ENCODE data around the gene AP2A1.
"Not testable (repeated sequence)": the region's sequence is repeated elsewhere in the genome, so short reads cannot be mapped to it uniquely, and the experiment has no call there.

Gene AP2A1

DNA sequence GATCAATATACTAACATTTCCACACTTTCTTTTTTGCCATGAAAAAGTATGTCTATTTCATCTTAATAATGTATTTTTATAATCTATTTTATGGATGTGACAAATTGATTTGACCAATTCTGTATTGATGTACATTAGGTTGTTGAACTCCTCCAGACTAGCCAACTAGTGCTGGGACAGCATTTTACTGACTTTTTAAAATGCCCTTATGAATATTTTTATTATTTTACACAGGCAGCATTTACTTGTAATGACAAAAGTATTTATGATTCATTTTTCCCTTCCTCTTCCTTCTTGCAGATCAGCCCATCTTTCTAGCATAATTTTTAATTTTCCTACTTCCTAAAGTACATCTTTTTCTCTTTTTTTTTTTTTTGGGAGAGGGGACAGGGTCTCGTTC lies 47.2 kb downstream of the AP2A1 start:
- no peak for DNase-seq

DNA sequence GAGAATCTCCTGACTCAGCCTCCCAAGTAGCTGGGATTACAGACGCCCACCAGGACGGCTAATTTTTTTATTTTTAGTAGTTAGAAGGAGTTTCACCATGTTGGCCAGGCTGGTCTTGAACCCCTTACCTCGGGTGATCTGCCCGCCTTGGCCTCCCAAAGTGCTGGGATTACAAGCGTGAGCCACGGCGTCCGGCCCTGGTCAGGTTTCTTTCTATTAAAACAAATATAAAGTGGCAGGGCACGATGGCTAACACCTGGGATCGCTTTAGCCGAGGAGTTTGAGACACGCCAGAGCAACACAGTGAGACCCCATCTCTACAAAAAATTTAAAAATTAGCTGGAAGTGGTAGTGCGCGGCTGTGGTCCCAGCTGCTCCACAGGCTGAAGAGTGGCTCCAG lies 49.8 kb downstream of the AP2A1 start:
- no peak for DNase-seq

DNA sequence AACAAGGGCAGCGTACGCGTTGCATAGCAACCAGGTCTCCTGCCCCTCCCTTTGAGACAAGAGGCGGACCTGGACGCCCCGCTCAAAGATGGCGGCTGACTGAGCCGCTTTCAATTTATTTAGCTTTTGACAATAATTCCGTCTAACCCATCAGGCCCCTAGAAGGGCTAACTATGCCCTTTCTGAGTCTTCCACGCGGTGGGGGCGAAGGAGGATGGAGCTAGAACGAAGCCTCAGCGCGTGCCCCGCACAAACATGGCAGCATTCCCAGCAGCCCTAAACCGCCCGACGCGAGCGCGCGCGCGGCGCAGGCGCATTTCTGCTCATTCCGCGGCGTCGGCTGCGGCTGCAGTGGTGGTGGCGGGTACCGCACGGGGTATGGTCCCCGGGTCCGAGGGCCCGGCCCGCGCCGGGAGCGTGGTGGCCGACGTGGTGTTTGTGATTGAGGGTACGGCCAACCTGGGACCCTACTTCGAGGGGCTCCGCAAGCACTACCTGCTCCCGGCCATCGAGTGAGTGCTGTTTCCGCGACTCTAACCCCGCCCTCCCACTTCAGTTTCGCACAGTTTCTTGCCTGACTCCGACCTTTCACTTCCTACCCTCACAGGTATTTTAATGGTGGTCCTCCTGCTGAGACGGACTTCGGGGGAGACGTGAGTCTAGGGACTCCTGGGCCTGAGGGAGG lies 51.3 kb downstream of the AP2A1 start, which contains the start of gene MED25:
Gene MED25 (plus strand): TSS at position 326 of the 685 bp plus-strand sequence. CDS start 53 bp downstream, at position 379.
- DNase-seq, result peak; percentile 99

DNA sequence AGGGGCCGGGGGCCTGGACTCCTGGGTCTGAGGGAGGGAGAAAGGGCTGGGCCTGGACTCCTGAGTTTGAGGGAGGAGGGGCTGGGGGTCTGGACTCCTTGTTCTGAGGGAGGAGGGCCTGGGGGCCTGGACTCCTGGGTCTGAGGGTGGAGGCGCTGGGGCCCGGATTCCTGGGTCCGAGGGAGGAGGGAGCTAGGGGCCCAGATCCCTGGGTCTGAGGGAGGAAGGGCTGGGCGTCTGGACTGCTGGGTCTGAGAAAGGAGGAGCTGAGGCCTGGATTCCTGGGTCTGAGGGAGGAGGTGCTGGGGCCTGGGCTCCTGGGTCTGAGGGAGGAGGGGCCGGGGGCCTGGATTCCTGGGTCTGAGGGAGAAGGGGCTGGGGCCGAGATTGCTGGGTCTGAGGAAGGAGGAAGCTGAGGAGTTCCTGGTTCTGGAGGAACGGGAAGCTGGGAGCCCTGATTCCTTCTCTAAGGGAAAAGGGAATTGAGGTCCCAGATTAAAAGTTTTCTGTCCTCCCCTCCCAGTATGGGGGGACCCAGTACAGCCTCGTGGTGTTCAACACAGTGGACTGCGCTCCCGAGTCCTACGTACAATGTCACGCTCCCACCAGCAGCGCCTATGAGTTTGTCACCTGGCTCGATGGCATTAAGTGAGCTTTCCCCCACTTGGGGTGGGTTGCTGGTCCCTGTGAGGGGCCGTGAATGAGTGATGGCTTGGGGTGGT lies 52.0 kb downstream of the AP2A1 start:
- DNase-seq, result no peak

DNA sequence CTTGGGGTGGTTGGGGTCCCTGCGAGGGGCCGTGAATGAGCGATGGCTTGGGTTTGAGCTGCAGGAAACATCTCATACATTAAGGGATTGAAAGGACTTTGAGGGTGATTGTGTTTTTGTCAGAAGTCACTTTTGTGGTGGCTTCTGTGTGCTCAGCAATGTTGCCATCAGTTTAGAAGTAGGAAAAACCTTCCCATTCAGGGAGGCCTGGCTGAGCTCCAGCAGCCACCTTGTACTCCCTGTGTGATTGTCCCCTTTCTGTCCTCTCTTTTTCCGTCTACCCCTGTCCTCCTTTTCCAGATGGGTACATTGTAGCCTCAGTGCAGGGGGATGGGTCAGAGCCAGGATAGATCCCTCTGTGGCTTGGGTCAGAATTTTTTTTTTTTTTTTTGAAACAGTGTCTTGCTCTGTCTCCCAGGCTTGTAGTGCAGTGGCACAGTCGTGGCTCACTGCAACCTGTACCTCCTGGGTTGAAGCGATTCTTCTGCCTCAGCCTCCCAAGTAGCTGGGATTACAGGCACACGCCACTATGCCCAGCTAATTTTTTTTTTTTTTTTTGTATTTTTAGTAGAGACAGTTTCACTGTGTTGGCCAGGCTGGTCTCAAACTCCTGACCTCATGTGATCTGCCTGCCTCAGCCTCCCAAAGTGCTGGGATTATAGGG lies 52.8 kb downstream of the AP2A1 start:
- DNase-seq, result not testable (repeated sequence)

DNA sequence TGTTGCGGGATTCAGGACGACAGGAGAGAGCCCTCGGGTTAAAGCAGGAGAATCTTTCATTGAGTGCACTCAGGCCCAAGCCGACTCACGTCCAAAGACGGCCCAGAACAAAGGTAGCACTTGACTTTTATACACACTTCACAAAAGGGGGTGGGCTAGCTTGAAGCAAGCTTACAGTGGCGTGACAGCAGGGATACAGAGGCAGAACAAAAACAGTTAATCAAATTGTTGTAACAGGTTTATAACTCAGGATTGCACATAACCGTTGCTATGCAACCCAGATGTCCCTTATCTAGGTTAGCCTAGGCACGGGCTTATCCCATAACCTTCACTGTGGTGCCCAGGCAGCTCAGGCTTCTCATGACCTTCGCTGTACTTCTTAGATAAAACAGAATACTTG lies 53.3 kb downstream of the AP2A1 start:
- DNase-seq, result no peak

DNA sequence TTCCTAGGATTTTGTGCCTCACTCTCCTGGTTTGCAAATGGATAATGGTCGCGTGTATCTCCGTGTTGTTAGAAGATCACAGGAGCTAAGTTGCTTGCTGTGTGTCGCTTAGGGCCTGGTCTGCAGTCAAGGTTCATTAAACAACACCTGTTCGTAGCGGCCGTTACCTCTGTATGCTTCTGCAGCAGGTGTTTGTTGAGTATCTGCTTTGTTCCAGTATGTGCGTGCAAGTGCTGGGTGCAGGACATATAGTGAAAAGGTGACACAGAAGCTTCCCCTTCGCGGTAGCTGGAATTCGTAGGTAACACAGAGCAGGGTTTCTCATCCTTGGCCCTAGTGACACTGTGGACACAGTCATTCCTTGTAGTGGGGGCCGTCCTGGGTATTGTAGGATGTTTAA lies 56.7 kb downstream of the AP2A1 start:
- DNase-seq, result no peak

DNA sequence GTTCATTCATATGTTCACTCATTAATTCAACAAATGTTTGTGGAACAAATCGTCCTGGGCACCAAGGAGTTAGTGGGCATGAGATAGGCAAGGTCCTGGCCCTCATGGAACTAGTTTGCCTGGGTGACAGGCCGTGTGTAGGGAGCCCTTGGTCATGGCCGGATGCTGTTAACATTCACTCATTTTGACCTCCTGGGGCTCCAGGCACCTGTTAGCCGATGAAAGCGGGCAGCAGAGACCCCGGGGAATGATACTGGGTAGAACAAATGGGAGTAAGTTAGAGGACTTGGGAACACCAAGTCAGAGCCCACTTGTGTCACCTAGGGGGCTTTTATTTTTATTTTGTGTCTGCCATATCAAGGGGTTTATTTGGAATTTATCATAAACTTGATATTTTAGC lies 57.9 kb downstream of the AP2A1 start:
- DNase-seq, result no peak

DNA sequence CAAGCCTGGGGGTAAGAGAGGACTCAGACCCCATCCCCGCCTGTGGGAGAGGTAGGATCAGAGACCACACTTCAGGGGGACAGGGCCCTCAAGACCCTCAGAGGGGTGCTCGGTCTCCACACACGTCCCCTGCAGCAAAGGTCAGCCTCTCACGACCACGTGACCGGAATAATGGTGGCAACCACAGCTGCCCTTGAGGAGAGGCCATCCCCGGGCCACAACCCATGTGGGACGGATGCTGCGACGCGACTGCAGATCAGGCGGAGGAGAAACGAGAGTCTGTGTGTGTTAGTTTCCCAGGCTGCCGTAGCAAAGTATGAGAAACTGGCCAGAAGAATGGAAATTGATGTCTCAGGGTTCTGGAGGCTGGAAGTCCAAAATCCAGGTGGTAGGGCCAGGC lies 60.2 kb downstream of the AP2A1 start:
- no peak for DNase-seq

DNA sequence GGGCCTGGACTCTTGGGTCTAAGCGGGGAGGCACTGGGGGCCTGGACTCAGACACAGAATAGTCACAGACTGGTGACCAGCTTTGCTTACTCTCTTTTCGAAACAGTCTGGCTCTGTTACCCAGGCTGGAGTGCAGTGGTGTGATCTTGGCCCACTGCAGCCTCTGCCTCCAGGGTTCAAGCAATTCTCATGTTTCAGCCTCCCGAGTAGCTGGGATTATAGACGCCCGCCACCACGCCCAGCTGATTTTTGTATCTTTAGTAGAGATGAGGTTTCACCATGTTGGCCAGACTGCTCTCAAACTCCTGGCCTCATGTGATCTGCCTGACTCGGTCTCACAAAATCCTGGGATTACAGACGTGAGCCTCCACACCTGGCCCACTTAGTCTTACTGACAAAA lies 62.4 kb downstream of the AP2A1 start:
- no peak for DNase-seq

DNA sequence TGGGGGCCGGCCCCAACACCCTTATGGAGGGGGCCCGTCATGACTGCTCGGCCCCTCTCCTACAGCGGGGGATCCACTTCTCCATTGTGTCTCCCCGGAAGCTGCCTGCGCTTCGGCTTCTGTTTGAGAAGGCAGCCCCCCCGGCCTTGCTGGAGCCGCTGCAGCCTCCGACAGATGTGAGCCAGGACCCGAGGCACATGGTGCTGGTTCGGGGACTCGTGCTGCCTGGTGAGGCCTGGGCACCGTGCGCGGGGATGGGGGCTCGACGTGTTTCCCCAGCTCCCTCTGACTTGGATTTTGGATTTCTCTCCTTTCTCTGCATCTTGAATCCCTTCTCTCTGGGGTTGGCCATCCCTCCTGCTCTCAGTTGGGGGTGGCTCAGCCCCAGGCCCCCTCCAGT lies 62.9 kb downstream of the AP2A1 start:
- DNase-seq, result no peak

DNA sequence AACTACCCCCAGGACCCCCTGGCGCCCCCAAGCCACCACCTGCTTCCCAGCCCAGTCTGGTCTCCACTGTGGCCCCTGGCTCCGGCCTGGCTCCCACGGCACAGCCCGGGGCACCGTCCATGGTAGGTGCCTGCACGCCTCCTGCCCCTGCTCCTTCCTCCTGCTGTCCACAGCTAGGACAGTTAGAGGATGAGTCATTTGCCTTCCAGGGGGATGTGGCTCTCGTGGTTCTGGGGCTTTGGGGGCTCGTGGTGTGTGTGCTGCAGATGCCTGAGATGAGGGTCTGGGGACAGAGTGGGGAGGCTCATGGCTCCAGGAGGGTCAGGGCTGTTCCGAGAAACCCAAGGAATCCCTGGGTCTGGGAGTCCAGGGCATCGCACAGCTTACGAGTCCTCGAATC lies 64.0 kb downstream of the AP2A1 start:
- no peak for DNase-seq

DNA sequence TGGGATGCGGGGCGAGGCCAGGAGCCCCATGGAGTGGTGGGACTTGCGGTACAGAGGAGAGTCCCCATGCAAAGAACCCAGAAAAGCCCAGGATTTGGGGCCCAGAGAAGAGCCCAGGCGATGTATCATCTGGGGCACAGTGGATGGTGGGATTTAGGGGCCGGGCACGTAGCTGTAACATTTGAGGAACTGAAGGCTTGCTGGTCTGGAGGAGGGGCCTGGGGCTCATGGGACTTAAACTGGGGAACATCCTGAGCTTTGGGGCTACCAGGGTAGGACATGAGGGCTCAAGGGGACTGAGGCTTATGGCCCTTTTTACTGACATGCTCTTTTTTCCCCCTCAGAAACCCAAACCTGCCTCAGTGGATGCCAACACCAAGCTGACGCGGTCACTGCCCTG lies 64.8 kb downstream of the AP2A1 start:
- DNase-seq, result no peak

DNA sequence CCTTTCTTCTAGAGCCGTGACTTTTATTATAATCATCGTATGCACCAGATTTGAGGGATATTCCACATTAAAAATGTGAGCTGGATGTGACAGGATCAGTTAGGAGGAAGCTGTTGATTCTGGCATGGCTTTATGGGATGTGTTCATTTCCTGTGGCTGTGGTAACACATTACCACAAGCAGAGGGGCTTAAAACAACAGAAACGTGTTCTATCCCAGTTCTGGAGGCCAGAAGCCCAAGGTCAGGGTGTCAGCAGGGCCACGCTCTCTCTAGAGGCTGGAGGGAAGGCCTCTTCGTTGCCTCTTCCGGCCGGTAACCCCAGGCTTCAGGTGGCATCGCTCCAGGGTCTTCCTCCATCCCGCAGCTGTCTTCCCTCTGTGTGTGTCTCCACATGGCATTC lies 65.8 kb downstream of the AP2A1 start:
- no peak for DNase-seq

DNA sequence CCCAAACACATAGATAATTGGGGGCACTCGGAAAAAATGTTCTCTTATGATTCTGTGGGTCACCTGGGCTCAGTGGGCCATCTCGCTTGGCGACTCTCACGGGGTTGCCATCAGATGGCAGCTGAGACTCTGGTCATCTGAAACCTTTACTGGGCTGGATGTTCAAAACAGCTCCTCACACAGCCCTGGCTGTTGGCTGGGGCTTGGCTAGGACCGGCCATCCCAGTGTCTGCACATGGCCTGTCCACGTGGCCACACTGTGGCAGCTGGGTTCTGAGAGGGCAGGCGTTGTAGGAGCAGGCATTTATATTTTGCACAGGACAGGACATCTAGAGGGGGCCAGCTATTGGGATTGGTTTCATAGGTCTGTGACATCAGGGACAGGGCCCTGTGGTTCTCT lies 66.8 kb downstream of the AP2A1 start:
- no peak for DNase-seq

DNA sequence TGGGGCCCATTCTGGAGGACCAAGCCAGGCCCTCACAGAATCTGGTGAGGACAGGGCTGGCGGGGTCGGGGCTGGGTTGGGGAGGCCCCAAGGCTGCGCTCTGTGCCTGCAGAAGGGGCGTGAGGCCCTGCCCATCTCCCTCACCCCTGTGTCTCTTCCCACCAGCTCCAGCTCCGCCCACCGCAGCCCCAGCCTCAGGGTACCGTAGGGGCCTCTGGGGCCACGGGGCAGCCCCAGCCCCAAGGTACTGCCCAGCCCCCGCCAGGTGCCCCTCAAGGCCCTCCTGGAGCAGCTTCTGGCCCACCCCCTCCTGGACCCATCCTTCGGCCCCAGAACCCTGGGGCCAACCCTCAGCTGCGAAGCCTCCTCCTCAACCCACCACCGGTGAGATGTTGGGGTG lies 68.8 kb downstream of the AP2A1 start:
- no peak for DNase-seq

DNA sequence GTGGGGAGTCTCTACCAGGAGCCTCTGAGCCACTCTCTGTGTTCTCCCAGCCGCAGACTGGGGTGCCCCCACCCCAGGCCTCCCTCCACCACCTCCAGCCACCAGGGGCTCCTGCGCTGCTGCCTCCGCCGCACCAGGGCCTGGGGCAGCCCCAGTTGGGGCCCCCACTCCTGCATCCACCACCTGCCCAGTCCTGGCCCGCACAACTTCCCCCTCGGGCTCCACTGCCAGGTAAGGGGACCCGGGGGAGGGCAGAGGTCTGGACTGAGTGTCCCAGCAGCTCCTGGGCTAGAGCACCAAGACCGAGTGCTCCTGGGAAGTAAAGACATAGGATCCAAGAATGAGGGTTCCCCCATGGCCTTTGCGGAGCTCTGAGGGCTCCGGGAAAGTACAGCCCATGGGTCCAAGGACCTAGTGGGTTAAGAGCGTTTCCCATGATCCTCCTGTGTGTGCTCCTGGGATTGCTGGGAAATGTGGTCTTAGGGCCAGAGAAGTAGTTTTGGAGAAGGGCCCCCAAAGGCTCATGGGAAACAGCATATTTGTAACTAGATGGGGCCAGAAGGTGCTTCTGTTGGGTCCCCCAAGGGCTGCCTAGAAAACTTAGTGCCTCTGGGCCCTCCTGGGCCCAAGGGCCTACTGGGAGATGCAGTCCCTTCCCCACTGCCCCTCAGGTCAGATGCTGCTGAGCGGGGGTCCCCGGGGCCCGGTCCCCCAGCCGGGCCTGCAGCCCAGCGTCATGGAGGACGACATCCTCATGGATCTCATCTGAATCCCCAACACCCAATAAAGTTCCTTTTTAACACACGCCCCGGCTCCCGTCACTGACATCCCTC lies 69.6 kb downstream of the AP2A1 start:
- DNase-seq, result no peak

DNA sequence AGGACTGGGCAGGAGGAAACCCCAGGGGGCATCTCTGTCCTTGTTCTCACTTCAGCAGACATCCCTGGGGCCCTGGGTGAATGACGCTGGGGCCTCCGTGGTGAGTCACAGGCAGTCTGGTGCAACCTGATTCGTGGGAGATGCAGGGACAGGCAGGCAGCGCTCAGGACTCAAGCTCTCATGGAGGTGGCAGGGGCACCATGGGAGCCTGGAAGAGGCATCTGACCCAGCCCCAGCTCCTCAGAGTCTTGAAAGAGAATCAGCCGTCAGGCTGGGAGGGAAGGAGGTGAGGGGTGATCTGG lies 70.2 kb downstream of the AP2A1 start:
- DNase-seq, result no peak

DNA sequence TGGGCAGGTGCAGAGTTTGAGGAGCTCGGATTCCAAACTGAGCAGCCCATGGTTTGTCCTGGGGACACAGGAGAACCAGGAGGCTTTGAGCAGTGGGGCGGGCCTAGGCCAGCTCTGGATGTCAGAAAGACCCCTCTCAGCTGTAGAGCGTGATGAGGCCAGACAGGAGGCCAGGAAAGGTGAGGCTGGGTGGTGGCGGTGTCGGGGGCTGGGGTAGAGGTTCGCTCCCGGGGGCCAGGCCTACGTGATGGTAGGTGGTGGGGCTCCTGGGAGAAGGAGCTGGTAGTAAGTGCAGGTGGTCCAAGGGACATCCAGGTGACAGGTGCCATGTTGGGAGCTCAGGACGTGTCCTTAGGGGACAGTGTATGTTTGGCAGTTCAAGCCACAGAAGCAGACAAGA lies 70.6 kb downstream of the AP2A1 start:
- DNase-seq, result no peak

DNA sequence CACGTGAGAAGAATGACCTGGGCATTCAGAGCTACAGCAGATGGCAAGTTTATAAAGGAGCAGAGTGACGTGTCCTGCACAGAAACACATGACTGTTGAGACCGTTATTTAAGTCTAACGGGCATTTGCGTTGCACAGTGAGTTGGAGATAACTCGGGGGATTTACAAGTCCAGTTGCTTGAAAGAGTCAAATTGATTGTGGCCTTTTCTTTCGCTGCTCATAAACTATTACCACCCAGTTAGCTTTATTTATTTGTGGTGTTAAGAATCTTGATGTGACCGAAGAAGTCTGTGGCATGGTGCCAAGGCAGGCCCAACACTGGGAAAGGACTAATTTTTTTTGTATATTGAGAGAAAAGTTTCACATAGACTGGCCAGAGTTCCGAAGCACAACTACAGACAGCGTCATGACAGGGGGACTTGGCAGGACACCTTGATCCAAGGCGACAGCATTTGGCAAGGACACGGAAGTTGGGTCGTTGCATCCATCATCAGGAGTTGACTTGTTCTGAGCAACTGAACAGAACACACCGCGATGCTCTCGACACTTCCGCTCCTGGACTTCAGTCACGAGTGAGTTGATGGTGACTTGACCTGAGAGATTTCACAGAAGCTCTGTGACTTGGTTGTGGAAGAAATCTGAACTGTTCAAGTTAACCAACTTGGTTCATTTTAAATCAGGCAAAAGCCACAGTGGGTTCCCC lies 72.2 kb downstream of the AP2A1 start:
- no peak for DNase-seq

DNA sequence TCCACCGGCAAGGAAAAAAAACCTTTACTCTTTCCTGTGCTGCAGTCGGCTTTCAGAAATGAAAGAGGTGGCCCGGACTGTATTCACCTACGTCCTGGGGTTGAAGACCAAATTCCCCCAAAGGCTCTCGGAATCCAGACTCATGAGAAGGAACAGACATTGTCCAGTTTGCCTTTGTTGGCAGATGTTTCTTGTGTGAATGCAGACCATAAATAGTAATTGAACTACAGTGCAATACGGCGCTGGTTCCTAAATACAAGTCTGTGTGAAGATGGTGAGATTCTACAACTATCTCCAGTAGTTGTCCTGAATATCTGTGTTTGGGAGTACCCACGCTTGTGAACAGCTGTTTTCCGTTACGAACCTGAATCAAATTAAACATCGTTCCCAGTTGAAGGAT lies 72.9 kb downstream of the AP2A1 start:
- DNase-seq, result no peak

DNA sequence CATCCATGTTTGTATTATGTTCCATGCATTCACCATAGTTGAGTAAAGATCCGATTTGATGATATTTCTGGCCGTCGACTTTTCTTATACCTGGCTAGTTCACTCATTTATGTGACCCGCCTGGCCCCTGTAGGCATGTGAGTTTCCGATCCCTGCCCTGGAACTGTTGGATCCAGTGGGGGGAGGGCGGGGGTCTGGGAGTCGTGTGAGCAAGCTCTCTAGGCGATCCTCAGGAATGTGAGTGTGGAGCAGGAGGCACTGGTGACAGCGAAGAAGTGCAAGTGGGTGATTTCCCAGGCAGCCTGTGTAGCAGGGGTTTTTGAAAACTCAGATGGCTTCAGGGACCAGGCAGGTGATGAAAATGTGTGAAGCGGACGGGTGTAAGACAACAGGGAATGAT lies 73.5 kb downstream of the AP2A1 start:
- DNase-seq, result no peak

DNA sequence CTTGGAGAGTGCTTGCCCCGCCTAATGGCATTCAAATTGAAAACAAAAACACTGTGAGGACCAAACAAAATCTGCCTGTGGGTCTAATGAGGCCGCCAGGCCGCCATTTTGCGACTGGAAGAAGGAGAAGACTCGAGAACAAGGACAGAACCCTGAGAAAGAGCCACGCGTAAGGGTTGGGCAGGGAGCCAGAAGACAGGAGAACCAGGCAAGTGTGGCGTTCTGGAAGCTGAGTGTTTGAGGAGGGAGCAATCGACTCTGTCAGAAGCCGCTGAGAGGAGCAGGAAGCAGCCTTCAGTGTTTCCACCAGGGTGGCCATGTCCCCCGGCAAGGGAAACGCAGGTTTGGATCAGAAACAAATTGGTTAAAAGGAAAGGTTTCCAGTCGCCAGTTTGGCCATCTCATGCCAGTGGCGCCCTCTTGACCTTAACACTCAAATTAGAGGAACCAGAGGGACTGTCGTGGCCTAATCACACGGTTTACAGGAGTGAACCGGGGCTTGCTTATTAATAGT lies 74.0 kb downstream of the AP2A1 start:
- no peak for DNase-seq
